ENCODE data around the gene ECT2L.

Gene ECT2L

DNA sequence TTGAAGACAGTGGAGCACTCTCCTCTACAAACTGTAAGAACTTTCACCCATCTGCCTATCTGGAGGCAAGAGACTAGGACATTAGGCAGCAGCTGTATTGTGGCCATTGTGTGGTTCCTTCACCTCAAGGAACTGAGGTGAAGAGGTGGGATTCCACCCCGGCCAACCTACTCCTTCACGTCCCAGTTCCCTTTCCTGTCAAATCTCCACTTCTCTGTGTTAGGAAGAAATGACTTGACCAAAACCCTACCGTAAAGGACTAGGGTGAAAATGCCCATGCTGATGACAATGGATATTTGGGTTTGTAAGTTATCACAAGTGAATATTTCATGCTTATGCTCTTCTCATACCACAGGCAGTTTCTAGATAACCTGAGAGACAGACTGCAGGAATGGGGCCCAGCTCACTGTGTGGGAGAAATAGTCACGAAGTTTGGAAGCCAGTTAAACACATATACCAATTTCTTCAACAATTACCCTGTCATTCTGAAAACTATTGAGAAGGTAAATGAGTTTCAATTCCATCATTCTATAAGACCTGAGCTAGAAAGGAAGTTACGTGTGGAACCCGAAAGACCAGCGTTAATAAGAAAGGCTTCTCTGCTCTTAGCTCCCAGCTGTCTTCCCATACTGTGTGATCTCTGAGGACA is 86.6 kb downstream of the ECT2L start:
- Histone ChIP-seq H3K36me3 (no peaks in the 10 kb centered on the region), H4K20me1 (no peaks in the 10 kb centered on the region), H3K4me2 (no peak overlapping the region), H3K4me1 (no peaks in the 10 kb centered on the region), H3K27me3 (no peaks in the 10 kb centered on the region), H3K4me3 (no peak overlapping the region), H3K27ac (no peak overlapping the region), H3K9me3 (no peaks in the 10 kb centered on the region), H3K9ac (no peak overlapping the region)
- no peak for TF ChIP-seq Cebpa-rat (IDR thresholded peaks at IDR 0.05)

DNA sequence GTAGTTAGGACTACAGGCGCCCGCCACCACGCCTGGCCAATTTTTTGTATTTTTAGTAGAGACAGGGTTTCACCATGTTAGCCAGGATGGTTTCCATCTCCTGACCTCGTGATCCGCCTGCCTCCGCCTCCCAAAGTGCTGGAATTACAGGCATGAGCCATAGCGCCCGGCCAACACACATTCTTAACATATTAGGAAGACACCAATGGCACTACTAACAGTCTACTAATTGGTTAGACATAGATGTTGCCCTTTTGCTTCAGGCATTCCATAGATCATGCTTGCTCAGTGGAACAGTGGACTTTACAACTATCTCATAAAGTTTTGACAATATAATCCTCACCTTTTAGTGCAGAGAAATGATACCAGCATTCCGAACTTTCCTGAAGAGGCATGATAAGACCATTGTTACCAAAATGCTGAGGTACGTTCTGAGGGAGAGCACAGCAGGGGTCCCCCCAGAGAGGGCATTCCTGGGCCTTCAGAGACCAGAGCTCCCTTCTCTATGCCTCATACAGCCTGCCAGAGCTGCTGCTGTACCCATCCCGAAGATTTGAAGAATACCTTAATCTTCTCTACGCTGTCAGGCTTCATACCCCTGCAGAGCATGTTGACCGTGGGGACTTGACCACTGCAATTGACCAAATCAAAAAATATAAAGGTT is 89.4 kb downstream of the ECT2L start:
- Histone ChIP-seq H3K9me3 (no peaks in the 10 kb centered on the region), H3K36me3 (no peaks in the 10 kb centered on the region), H3K9ac (no peak overlapping the region), H3K4me3 (no peak overlapping the region), H3K27me3 (no peaks in the 10 kb centered on the region), H3K27ac (no peak overlapping the region), H4K20me1 (no peaks in the 10 kb centered on the region), H3K4me2 (no peak overlapping the region), H3K4me1 (no peaks in the 10 kb centered on the region)
- TF ChIP-seq Cebpa-rat (IDR thresholded peaks at IDR 0.05) = no peak

GRCh38 chr6:138891255-138891986 is 95.5 kb downstream of the ECT2L start:
- Histone ChIP-seq H3K36me3 (peaks cover 10% of the 10 kb centered on the region; the same call in 1 of the 2 replicates), H3K4me3 (no peak overlapping the region), H3K27me3 (no peaks in the 10 kb centered on the region), H3K9ac (no peak overlapping the region), H3K9me3 (no peaks in the 10 kb centered on the region), H3K4me1 (no peaks in the 10 kb centered on the region), H3K4me2 (no peak overlapping the region), H4K20me1 (no peaks in the 10 kb centered on the region), H3K27ac (no peak overlapping the region)
- no peak for TF ChIP-seq Cebpa-rat (IDR thresholded peaks at IDR 0.05)

- Histone ChIP-seq H3K9ac (no peak overlapping the region), H3K9me3 (no peaks in the 10 kb centered on the region), H3K36me3 (peaks cover 44% of the 10 kb centered on the region), H3K4me2 (no peak overlapping the region), H3K27me3 (no peaks in the 10 kb centered on the region), H4K20me1 (no peaks in the 10 kb centered on the region), H3K4me3 (no peak overlapping the region), H3K27ac (no peak overlapping the region), H3K4me1 (no peaks in the 10 kb centered on the region)
- no peak for TF ChIP-seq Cebpa-rat (IDR thresholded peaks at IDR 0.05)
These were observed 100.3 kb downstream of the ECT2L start for GRCh38 chr6:138896104-138896756.

GRCh38 chr6:138897031-138897430 is 101.1 kb downstream of the ECT2L start:
- Histone ChIP-seq H3K4me1 (no peaks in the 10 kb centered on the region), H3K27me3 (no peaks in the 10 kb centered on the region), H3K36me3 (peaks cover 52% of the 10 kb centered on the region), H3K9me3 (no peaks in the 10 kb centered on the region), H3K27ac (no peak overlapping the region), H3K9ac (no peak overlapping the region), H3K4me2 (no peak overlapping the region), H4K20me1 (no peaks in the 10 kb centered on the region), H3K4me3 (no peak overlapping the region)
- TF ChIP-seq Cebpa-rat (IDR thresholded peaks at IDR 0.05) = no peak

DNA sequence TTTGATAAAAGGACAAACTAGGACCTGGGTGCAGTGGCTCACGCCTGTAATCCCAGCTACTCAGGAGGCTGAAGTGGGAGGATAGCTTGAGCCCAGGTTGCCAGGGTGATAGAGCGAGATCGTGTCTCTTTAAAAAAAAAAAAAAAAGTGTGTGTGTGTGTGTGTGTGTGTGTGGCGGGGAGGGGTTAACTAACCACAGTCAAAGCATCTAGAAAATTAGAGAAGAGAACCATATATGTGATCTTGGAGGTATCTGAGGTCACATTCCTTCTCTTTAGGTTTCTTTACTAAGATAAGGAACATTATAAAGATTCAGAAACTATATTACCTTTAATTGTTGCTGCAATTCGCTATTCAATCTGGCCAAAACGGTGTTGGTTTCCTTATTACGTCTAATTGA is 111.3 kb downstream of the ECT2L start:
- Histone ChIP-seq H3K4me2 (no peak overlapping the region), H3K9me3 (no peaks in the 10 kb centered on the region; the same call in 1 of the 2 replicates), H3K4me1 (peaks cover 12% of the 10 kb centered on the region), H3K9ac (no peak overlapping the region), H3K36me3 (peaks cover 88% of the 10 kb centered on the region), H3K27ac (no peak overlapping the region), H4K20me1 (no peaks in the 10 kb centered on the region), H3K4me3 (no peak overlapping the region), H3K27me3 (no peaks in the 10 kb centered on the region)
- no peak for TF ChIP-seq Cebpa-rat (IDR thresholded peaks at IDR 0.05)

DNA sequence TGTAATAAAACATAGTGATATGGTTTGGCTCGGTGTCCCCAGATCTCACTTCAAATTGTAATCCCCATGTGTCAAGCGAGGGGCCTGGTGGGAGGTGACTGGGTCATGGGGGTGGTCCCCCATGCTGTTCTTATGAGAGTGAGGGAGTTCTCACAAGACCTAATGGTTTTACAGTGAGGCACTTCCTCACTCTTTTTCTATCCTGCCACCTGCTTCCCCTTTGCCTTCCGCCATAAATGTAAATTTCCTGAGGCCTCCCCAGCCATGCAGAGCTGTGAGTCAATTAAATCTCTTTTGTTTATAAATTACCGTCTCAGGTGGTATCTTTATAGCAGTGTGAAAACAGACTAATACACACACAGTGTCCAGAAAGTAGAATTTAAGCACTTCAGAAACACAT is 113.6 kb downstream of the ECT2L start:
- peaks cover 12% of the 10 kb centered on the region for H3K4me1 ChIP-seq
- H3K9ac ChIP-seq = no peak overlapping the region
- peaks cover 96% of the 10 kb centered on the region for H3K36me3 ChIP-seq
- H4K20me1 ChIP-seq = no peaks in the 10 kb centered on the region
- H3K4me2 ChIP-seq = peak overlapping the region; percentile 40
- no peak overlapping the region for H3K27ac ChIP-seq
- no peak for TF ChIP-seq Cebpa-rat (IDR thresholded peaks at IDR 0.05)
- H3K27me3 ChIP-seq = no peaks in the 10 kb centered on the region
- no peak overlapping the region for H3K4me3 ChIP-seq
- no peaks in the 10 kb centered on the region; the same call in 1 of the 2 replicates for H3K9me3 ChIP-seq

GRCh38 chr6:138909975-138910374 is 114.1 kb downstream of the ECT2L start:
- no peak for TF ChIP-seq Cebpa-rat (IDR thresholded peaks at IDR 0.05)
- peaks cover 12% of the 10 kb centered on the region for H3K4me1 ChIP-seq
- 0 out of 2 replicates have a peak overlapping the region, but pooled peaks have one; percentile 14 for H3K27ac ChIP-seq
- no peaks in the 10 kb centered on the region; the same call in 1 of the 2 replicates for H3K9me3 ChIP-seq
- H3K4me2 ChIP-seq = peak overlapping the region; percentile 40
- no peak overlapping the region for H3K9ac ChIP-seq
- H4K20me1 ChIP-seq = no peaks in the 10 kb centered on the region
- no peak overlapping the region for H3K4me3 ChIP-seq
- H3K36me3 ChIP-seq = peaks cover 96% of the 10 kb centered on the region
- no peaks in the 10 kb centered on the region for H3K27me3 ChIP-seq

- Histone ChIP-seq H3K4me2 (no peak overlapping the region), H3K27me3 (no peaks in the 10 kb centered on the region), H3K4me3 (no peak overlapping the region), H4K20me1 (no peaks in the 10 kb centered on the region), H3K36me3 (peaks cover 94% of the 10 kb centered on the region), H3K27ac (no peak overlapping the region), H3K4me1 (peaks cover 12% of the 10 kb centered on the region), H3K9me3 (no peaks in the 10 kb centered on the region; the same call in 1 of the 2 replicates), H3K9ac (no peak overlapping the region)
- no peak for TF ChIP-seq Cebpa-rat (IDR thresholded peaks at IDR 0.05)
These were observed 116.4 kb downstream of the ECT2L start for GRCh38 chr6:138912308-138912707.
